Glutamatergic neuron (in vitro differentiated cells): ENCODE data around the gene NPSR1. TPM values are rescaled to one million over a fixed set of nuclear protein-coding genes. Genes with fewer than 3 reads are reported as not detected.

Experiments used
- DNase-seq: peaks from one replicate; pipeline ENCODE4 v3.0.0; 2022
- H3K27ac Mint-ChIP-seq: one replicate; pipeline ENCODE4 v1.8.0; 2020; ENCODE audit warnings: mild to moderate bottlenecking, mixed read lengths, inconsistent platforms; ENCODE audit not compliant: unreplicated experiment
- H3K27me3 Mint-ChIP-seq: one replicate; pipeline ENCODE4 v1.8.0; 2020; ENCODE audit warnings: mild to moderate bottlenecking, moderate library complexity, mixed read lengths, inconsistent platforms; ENCODE audit not compliant: unreplicated experiment
- H3K36me3 Mint-ChIP-seq: one replicate; pipeline ENCODE4 v1.8.0; 2020; ENCODE audit warnings: mild to moderate bottlenecking, mixed read lengths, inconsistent platforms; ENCODE audit not compliant: unreplicated experiment
- H3K4me1 Mint-ChIP-seq: one replicate; pipeline ENCODE4 v1.8.0; 2020; ENCODE audit warnings: mild to moderate bottlenecking, low read depth, mixed read lengths, inconsistent platforms; ENCODE audit not compliant: unreplicated experiment
- H3K4me3 Mint-ChIP-seq: one replicate; pipeline ENCODE4 v1.8.0; 2020; ENCODE audit warnings: mild to moderate bottlenecking, mixed read lengths, inconsistent platforms; ENCODE audit not compliant: unreplicated experiment
- H3K9me3 Mint-ChIP-seq: one replicate; pipeline ENCODE4 v1.8.0; 2020; ENCODE audit warnings: mild to moderate bottlenecking, moderate library complexity, mixed read lengths, inconsistent platforms; ENCODE audit not compliant: unreplicated experiment
- total RNA-seq: library from RNA; stranded (reverse); fragmentation: NEBNext Ultra II Directional; extraction: Animal tissue kit (Norgen Biotek cat#: 25700); gene quantifications from one replicate; pipeline ENCODE4 v1.2.1, GENCODE V29; 2021; ENCODE audit not compliant: unreplicated experiment
- TF ChIP-seq, protein P1 (sequence below): fragments of 200-600 bp; sonication (generic); IDR thresholded peaks from one replicate; pipeline ENCODE4 v1.5.0; 2021; ENCODE audit not compliant: partially characterized antibody, unreplicated experiment

NPSR1 gene
- total RNA-seq, 1 donor from 2014 or later: not detected

DNA sequence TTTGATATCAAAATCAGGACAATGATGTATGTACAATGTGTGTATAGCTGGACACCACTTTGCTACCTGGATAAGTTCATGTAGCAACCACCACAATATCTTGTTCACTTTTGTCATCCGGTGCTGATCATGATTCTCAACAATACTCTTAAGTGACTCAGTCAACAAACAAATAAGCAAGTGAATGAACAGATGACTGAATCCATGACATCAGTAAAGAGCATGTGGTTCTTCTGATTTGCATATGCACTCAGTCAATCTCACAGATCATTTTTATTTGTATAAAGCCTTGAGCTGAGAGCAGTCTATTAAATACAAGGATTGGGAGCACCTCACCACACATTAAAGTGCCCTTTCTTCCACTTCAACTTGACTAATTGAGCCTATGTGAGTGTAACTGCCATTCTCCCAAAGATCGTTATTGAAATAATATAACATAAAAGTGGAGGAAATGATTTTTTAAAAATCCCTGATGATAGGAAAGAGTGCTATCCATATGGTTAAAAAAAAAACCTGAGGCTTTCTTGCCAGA, 69.5 kb downstream of the NPSR1 start:
- no peaks in the 10 kb centered on the region for H3K36me3 Mint-ChIP-seq

GRCh38 chr7:34728156-34728555, 70.1 kb downstream of the NPSR1 start:
- no peak for DNase-seq
- no peak overlapping the region for H3K27ac Mint-ChIP-seq
- no peaks in the 10 kb centered on the region for H3K9me3 Mint-ChIP-seq
- no peaks in the 10 kb centered on the region for H3K4me1 Mint-ChIP-seq
- H3K36me3 Mint-ChIP-seq: no peaks in the 10 kb centered on the region
- H3K27me3 Mint-ChIP-seq: no peaks in the 10 kb centered on the region
- H3K4me3 Mint-ChIP-seq: no peak overlapping the region
- TF ChIP-seq, protein P1, sequence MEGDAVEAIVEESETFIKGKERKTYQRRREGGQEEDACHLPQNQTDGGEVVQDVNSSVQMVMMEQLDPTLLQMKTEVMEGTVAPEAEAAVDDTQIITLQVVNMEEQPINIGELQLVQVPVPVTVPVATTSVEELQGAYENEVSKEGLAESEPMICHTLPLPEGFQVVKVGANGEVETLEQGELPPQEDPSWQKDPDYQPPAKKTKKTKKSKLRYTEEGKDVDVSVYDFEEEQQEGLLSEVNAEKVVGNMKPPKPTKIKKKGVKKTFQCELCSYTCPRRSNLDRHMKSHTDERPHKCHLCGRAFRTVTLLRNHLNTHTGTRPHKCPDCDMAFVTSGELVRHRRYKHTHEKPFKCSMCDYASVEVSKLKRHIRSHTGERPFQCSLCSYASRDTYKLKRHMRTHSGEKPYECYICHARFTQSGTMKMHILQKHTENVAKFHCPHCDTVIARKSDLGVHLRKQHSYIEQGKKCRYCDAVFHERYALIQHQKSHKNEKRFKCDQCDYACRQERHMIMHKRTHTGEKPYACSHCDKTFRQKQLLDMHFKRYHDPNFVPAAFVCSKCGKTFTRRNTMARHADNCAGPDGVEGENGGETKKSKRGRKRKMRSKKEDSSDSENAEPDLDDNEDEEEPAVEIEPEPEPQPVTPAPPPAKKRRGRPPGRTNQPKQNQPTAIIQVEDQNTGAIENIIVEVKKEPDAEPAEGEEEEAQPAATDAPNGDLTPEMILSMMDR: no peak

More for the DNA sequence above, 69.5 kb downstream of the NPSR1 start:
- Mint-ChIP-seq H3K9me3 (no peaks in the 10 kb centered on the region), H3K4me1 (no peaks in the 10 kb centered on the region), H3K4me3 (no peak overlapping the region), H3K27me3 (no peaks in the 10 kb centered on the region), H3K27ac (no peak overlapping the region)
- no peak for DNase-seq
- TF ChIP-seq, protein P1: no peak

DNA sequence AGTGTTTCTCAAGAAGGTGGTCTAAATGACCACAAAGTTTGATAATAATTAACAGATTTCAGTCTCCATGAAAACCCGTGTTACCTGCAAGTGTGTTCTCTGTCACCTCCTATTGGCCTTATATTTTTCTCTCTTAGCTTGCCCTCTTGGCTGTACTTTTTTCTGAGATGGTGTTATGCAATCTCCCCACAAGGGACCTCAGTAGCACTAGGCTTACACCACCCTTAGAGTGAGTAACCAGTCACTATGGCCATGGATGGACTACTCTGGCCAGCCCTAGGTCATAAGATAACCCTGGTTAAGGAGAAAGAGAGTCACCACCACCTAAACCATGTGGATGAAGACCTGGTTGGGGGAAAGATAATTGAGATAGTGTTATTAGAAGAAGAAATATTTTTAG, 76.8 kb downstream of the NPSR1 start:
- TF ChIP-seq, protein P1: no peak
- no peaks in the 10 kb centered on the region for H3K9me3 Mint-ChIP-seq
- no peak overlapping the region for H3K4me3 Mint-ChIP-seq
- no peaks in the 10 kb centered on the region for H3K27me3 Mint-ChIP-seq
- no peak overlapping the region for H3K27ac Mint-ChIP-seq
- no peak for DNase-seq
- H3K36me3 Mint-ChIP-seq: no peaks in the 10 kb centered on the region
- no peaks in the 10 kb centered on the region for H3K4me1 Mint-ChIP-seq

DNA sequence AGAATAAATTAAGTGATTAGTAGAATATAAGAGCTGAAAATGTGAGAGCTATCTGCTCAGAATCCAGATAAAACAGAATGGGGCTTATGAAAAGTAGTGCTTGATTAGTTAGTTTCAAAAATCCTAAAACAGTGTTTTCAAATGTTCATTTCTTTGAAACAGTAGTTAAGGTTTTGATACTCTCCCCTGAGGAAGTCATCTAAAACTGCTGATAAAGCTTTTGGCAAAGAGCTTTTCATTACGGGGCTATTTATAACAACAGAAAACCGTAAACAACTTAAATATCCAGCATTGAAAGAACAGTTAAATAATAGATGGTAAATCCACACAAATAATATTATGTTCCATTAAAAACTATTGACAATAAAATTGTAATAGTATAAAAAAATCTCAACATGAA, 77.5 kb downstream of the NPSR1 start:
- no peaks in the 10 kb centered on the region for H3K36me3 Mint-ChIP-seq
- no peaks in the 10 kb centered on the region for H3K9me3 Mint-ChIP-seq
- no peaks in the 10 kb centered on the region for H3K27me3 Mint-ChIP-seq
- TF ChIP-seq, protein P1: no peak
- no peak overlapping the region for H3K27ac Mint-ChIP-seq
- no peaks in the 10 kb centered on the region for H3K4me1 Mint-ChIP-seq
- DNase-seq: no peak
- no peak overlapping the region for H3K4me3 Mint-ChIP-seq

DNA sequence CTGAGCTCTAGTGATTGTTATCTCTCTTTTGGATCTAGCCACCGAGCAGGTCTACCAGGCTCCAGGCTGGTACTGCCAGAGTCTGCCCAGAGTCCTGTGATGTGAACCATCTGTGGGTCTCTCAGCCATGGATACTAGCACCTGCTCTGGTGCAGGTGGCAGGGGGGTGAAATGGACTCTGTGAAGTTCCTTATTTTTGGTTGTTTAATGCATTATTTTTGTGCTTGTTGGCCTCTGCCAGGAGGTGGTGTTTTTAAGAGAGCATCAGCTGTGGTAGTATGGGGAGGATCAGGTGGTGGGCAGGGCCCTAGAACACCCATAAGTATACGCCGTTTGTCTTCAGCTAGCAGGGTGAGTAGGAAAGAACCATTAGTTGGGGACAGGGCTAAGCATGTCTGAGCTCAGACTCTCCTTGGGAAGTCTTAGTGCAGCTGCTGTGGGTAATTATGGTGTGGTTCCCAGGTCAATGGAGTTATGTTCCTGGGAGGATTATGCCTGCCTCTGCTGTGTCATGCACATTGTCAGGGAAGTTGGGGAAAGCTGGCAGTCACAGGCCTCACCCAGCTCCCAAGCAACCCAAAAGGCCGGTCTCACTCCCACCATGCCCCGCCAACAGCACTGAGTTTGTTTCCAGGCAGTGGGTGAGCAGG, 81.8 kb downstream of the NPSR1 start:
- Mint-ChIP-seq H3K27me3 (no peaks in the 10 kb centered on the region), H3K4me1 (no peaks in the 10 kb centered on the region), H3K36me3 (peaks cover 22% of the 10 kb centered on the region), H3K4me3 (no peak overlapping the region), H3K27ac (no peak overlapping the region), H3K9me3 (no peaks in the 10 kb centered on the region)
- DNase-seq: no peak
- TF ChIP-seq, protein P1: no peak
